ENCODE results near the gene TCP11L2. TPM values are rescaled to one million over a fixed set of nuclear protein-coding genes. Genes with fewer than 3 reads are reported as not detected.

TCP11L2 gene
- total and polyA plus RNA-seq, 4 donors, result 2.5 to 98.1 (median 5.9) TPM

DNA sequence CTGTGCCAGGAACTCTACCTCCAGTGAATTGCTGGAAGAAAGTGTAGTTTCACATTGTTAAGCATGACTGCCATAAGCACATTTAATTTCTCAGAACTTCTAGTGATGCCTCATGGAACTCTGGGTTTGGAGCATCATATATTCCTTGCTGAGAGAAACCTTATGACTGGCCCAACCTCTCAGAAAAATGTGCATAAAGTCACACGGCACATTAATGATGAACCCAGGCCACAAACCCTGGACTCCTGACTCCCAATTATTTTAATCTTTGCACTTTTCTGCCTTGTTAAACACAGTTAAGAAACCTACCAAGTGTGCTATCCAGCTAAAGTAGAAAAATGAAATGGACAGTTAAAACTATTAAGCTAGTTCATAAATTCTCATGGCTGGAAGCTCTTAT lies 5.6 kb downstream of the TCP11L2 start (continued):
- TF ChIP-seq HNF4A (conservative IDR thresholded peaks at IDR 0.05) (no peak), FOXA1 (IDR thresholded peaks at IDR 0.05) (no peak), RAD21 (IDR thresholded peaks at IDR 0.05) (no peak)

- H3K27ac ChIP-seq (ENCODE audit: low read depth in 1 of 2, low read length in 2 of 2), result no peak overlapping the region
- no peak overlapping the region for H3K9ac ChIP-seq (ENCODE audit: low read depth in 1 of 2, low read length in 2 of 2)
- DNase-seq (ENCODE audit: low spot score), result no peak
- no peak overlapping the region for H3K4me3 ChIP-seq (ENCODE audit: low read depth in 1 of 3, low read length in 3 of 3)
- no peaks in the 10 kb centered on the region for H3K9me3 ChIP-seq (ENCODE audit: control insufficient read depth in 4 of 4, low read length in 3 of 4)
- 97% methylated on average over 3 of the region's 3 CpGs for WGBS
- TF ChIP-seq GABPA (IDR thresholded peaks at IDR 0.05 in 1 of 2, conservative IDR thresholded peaks at IDR 0.05 in 1 of 2) (no peak), CTCF (IDR thresholded peaks at IDR 0.05; ENCODE audit: low read depth, low read length, missing input control) (no peak), RAD21 (IDR thresholded peaks at IDR 0.05) (no peak), JUND (IDR thresholded peaks at IDR 0.05) (no peak), EGR1 (IDR thresholded peaks at IDR 0.05; ENCODE audit: low read depth in 2 of 2) (no peak), HNF4A (conservative IDR thresholded peaks at IDR 0.05) (no peak), RXRA (IDR thresholded peaks at IDR 0.05) (no peak), MAX (IDR thresholded peaks at IDR 0.05) (no peak), FOXA2 (IDR thresholded peaks at IDR 0.05) (no peak), NR2F2 (IDR thresholded peaks at IDR 0.05) (no peak), SP1 (IDR thresholded peaks at IDR 0.05) (no peak), YY1 (IDR thresholded peaks at IDR 0.05) (no peak), ZBTB33 (IDR thresholded peaks at IDR 0.05) (no peak), FOXA1 (IDR thresholded peaks at IDR 0.05) (no peak), REST (IDR thresholded peaks at IDR 0.05) (no peak), HNF4G (IDR thresholded peaks at IDR 0.05) (no peak), TAF1 (conservative IDR thresholded peaks at IDR 0.05) (no peak)
- TF ChIP-seq, protein P1, sequence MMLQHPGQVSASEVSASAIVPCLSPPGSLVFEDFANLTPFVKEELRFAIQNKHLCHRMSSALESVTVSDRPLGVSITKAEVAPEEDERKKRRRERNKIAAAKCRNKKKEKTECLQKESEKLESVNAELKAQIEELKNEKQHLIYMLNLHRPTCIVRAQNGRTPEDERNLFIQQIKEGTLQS (IDR thresholded peaks at IDR 0.05), result no peak
- H3K4me1 ChIP-seq (ENCODE audit: control insufficient read depth in 4 of 4, insufficient read depth in 4 of 4, low read length in 3 of 4), result peaks cover 0 to 5% (median 2%) of the 10 kb centered on the region in 4 donors
- H3K27me3 ChIP-seq (ENCODE audit: control insufficient read depth in 4 of 4, insufficient read depth in 4 of 4, low read length in 3 of 4), result no peaks in the 10 kb centered on the region
- no peaks in the 10 kb centered on the region for H3K36me3 ChIP-seq (ENCODE audit: control insufficient read depth in 4 of 4, insufficient read depth in 3 of 4, low read depth in 1 of 4, low read length in 3 of 4)
Observed at GRCh38 chr12:106308611-106309010, 6.1 kb downstream of the TCP11L2 start.

Data from liver (tissue), 9 donors.